ENCODE data around the gene SLX4IP.

The SLX4IP gene

DNA sequence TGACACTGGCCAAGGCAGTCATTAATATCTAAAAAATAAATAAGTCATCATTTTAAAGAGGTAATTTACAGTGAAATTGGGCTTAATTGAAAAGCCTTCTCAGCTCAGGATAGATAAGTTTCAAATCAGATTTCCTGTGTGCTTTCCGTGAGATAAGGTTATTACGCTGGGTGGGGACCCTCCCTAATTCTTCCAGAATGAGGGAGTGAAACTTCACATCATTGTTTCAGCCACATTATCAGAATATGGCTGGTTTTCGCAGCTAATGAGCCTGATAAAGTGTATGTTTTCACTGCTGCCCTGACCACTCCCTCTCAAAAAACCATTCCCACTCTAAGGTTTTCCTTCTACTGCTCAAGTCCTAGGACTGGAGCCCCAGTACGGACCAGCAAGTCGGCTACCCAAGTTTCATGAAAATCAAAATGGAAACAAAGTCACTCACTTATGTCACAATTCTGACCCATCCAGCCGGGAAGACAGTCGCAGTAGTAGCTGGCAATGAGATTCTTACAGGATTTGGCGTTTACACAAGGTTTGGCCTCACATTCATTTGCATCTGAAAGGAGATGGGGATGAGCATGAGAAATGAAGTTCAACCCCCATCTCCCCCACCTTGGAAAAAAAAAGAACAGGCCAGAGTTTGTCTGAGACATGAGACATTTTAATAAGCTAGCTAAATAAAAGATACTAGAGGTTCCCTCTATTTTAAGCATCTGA is 214.1 kb downstream of the SLX4IP start:
- Histone ChIP-seq H3K9me3 (ENCODE audit: control insufficient read depth, low read length) (no peaks in the 10 kb centered on the region), H3K27me3 (ENCODE audit: control insufficient read depth, insufficient read depth, low read length, poor library complexity, severe bottlenecking) (no peaks in the 10 kb centered on the region), H3K4me3 (ENCODE audit: insufficient read depth, low read depth, low read length) (no peak overlapping the region), H3K4me1 (ENCODE audit: control insufficient read depth, insufficient read depth, low read length) (peaks cover 54% of the 10 kb centered on the region), H3K36me3 (ENCODE audit: control insufficient read depth, insufficient read depth, low read length) (peaks cover 65% of the 10 kb centered on the region), H3K27ac (ENCODE audit: insufficient read depth, low read depth, low read length, poor library complexity, severe bottlenecking) (no peak overlapping the region)
- 81 to 85% methylated on average over 8 of the region's 8 CpGs for WGBS, 2 experiments

GRCh38 chr20:10649797-10650160 is 214.7 kb downstream of the SLX4IP start:
- Histone ChIP-seq H3K9me3 (ENCODE audit: control insufficient read depth, low read length) (no peaks in the 10 kb centered on the region), H3K27me3 (ENCODE audit: control insufficient read depth, insufficient read depth, low read length, poor library complexity, severe bottlenecking) (no peaks in the 10 kb centered on the region), H3K4me1 (ENCODE audit: control insufficient read depth, insufficient read depth, low read length) (peaks cover 58% of the 10 kb centered on the region), H3K4me3 (ENCODE audit: insufficient read depth, low read depth, low read length) (no peak overlapping the region), H3K36me3 (ENCODE audit: control insufficient read depth, insufficient read depth, low read length) (peaks cover 65% of the 10 kb centered on the region), H3K27ac (ENCODE audit: insufficient read depth, low read depth, low read length, poor library complexity, severe bottlenecking) (no peak overlapping the region)
- 46 to 53% methylated on average over 3 of the region's 3 CpGs for WGBS, 2 experiments

DNA sequence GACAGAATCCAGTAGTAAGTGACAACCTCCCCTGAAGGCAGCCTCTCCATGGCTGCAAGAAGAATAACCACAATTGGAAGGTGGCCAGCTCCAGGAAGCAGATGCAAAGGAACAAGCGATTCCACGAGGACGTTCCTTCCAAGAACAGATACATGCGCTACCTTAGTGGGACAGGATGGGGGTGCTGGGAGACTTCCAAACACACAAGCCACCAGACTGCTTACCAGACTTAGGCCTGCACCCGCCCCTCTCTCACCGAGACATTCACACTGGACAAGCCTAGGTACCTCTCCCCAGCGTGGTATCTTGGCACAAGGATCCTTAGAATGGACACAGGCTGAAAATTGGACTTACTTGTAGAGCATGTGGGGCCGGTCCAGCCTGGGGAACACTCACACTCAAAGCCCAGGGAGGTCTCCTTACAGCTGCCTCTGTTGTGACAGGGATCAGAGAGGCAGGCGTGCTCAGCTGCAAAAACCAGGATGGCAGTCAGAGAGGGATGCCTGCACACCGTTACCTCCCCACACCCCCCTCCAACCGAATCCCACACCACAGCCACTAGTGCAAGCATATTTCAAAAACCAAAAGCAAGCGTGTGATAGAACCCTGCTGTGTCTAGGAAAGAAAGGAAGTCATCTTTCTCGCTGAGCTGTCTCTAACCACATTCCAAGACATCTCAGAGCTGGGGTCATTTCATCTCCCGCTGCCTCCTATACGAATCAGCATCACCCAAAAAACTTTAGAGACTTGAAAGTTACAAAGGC is 216.3 kb downstream of the SLX4IP start:
- Histone ChIP-seq H3K4me1 (ENCODE audit: control insufficient read depth, insufficient read depth, low read length) (peaks cover 72% of the 10 kb centered on the region), H3K27me3 (ENCODE audit: control insufficient read depth, insufficient read depth, low read length, poor library complexity, severe bottlenecking) (no peaks in the 10 kb centered on the region), H3K36me3 (ENCODE audit: control insufficient read depth, insufficient read depth, low read length) (peaks cover 55% of the 10 kb centered on the region), H3K4me3 (ENCODE audit: insufficient read depth, low read depth, low read length) (no peak overlapping the region), H3K27ac (ENCODE audit: insufficient read depth, low read depth, low read length, poor library complexity, severe bottlenecking) (no peak overlapping the region), H3K9me3 (ENCODE audit: control insufficient read depth, low read length) (no peaks in the 10 kb centered on the region)
- 86 to 89% methylated on average over 13 to 15 of the region's 15 CpGs for WGBS, 2 experiments

GRCh38 chr20:10652185-10652584 is 217.1 kb downstream of the SLX4IP start:
- peaks cover 49% of the 10 kb centered on the region for H3K36me3 ChIP-seq (ENCODE audit: control insufficient read depth, insufficient read depth, low read length)
- no peaks in the 10 kb centered on the region for H3K9me3 ChIP-seq (ENCODE audit: control insufficient read depth, low read length)
- H3K4me3 ChIP-seq (ENCODE audit: insufficient read depth, low read depth, low read length): no peak overlapping the region
- H3K27ac ChIP-seq (ENCODE audit: insufficient read depth, low read depth, low read length, poor library complexity, severe bottlenecking): peak overlapping the region; percentile 51
- H3K4me1 ChIP-seq (ENCODE audit: control insufficient read depth, insufficient read depth, low read length): peaks cover 79% of the 10 kb centered on the region
- H3K27me3 ChIP-seq (ENCODE audit: control insufficient read depth, insufficient read depth, low read length, poor library complexity, severe bottlenecking): no peaks in the 10 kb centered on the region
- whole genome bisulfite sequencing, 2 experiments: 84 to 90% methylated on average over 9 of the region's 9 CpGs

DNA sequence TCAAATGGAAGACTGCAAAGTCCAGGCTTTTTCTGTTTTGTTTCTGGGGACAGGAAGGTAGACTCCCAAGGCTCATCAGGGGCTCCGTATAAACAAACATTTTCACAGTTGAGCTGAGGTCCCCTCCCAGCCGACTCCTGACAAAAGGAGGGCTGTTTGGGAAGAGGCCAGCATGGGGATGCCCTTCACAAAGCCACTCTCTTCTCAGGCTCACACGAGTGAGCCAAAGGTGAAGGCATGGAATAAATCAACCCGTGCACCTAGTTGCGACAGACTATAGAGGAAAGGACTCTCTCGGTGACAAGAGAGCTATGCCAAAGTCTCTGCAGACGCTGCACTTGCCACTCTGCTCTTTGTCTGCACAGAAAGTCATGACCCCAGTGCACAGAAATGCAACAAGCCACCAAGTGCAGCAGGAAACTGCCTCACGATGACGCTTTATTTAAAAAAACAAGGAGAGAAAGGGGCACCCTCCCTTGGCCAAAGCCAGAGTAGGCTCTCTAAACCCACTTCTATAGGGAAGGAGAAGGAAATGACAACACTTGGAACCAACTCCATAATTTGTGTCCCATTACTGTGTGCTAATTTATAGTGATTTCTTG is 217.7 kb downstream of the SLX4IP start:
- no peak overlapping the region for H3K4me3 ChIP-seq (ENCODE audit: insufficient read depth, low read depth, low read length)
- H3K9me3 ChIP-seq (ENCODE audit: control insufficient read depth, low read length): no peaks in the 10 kb centered on the region
- 63 to 66% methylated on average over 9 of the region's 9 CpGs for WGBS, 2 experiments
- no peak overlapping the region for H3K27ac ChIP-seq (ENCODE audit: insufficient read depth, low read depth, low read length, poor library complexity, severe bottlenecking)
- H3K36me3 ChIP-seq (ENCODE audit: control insufficient read depth, insufficient read depth, low read length): peaks cover 51% of the 10 kb centered on the region
- H3K4me1 ChIP-seq (ENCODE audit: control insufficient read depth, insufficient read depth, low read length): peaks cover 84% of the 10 kb centered on the region
- H3K27me3 ChIP-seq (ENCODE audit: control insufficient read depth, insufficient read depth, low read length, poor library complexity, severe bottlenecking): no peaks in the 10 kb centered on the region

GRCh38 chr20:10653599-10654249 is 218.6 kb downstream of the SLX4IP start:
- 72 to 75% methylated on average over 9 to 13 of the region's 13 CpGs for WGBS, 2 experiments
- Histone ChIP-seq H3K9me3 (ENCODE audit: control insufficient read depth, low read length) (no peaks in the 10 kb centered on the region), H3K36me3 (ENCODE audit: control insufficient read depth, insufficient read depth, low read length) (peaks cover 51% of the 10 kb centered on the region), H3K27me3 (ENCODE audit: control insufficient read depth, insufficient read depth, low read length, poor library complexity, severe bottlenecking) (no peaks in the 10 kb centered on the region), H3K4me1 (ENCODE audit: control insufficient read depth, insufficient read depth, low read length) (peaks cover 91% of the 10 kb centered on the region), H3K4me3 (ENCODE audit: insufficient read depth, low read depth, low read length) (no peak overlapping the region), H3K27ac (ENCODE audit: insufficient read depth, low read depth, low read length, poor library complexity, severe bottlenecking) (peak overlapping the region; percentile 4)

GRCh38 chr20:10654250-10654610 is 219.1 kb downstream of the SLX4IP start:
- H3K27me3 ChIP-seq (ENCODE audit: control insufficient read depth, insufficient read depth, low read length, poor library complexity, severe bottlenecking): no peaks in the 10 kb centered on the region
- H3K4me1 ChIP-seq (ENCODE audit: control insufficient read depth, insufficient read depth, low read length): peaks cover 91% of the 10 kb centered on the region
- H3K27ac ChIP-seq (ENCODE audit: insufficient read depth, low read depth, low read length, poor library complexity, severe bottlenecking): peak overlapping the region; percentile 4
- peaks cover 51% of the 10 kb centered on the region for H3K36me3 ChIP-seq (ENCODE audit: control insufficient read depth, insufficient read depth, low read length)
- no peaks in the 10 kb centered on the region for H3K9me3 ChIP-seq (ENCODE audit: control insufficient read depth, low read length)
- no peak overlapping the region for H3K4me3 ChIP-seq (ENCODE audit: insufficient read depth, low read depth, low read length)

GRCh38 chr20:10654630-10655029 is 219.5 kb downstream of the SLX4IP start:
- H3K4me3 ChIP-seq (ENCODE audit: insufficient read depth, low read depth, low read length): peak overlapping the region; percentile 9
- no peaks in the 10 kb centered on the region for H3K9me3 ChIP-seq (ENCODE audit: control insufficient read depth, low read length)
- peaks cover 87% of the 10 kb centered on the region for H3K4me1 ChIP-seq (ENCODE audit: control insufficient read depth, insufficient read depth, low read length)
- WGBS, 2 experiments: 46 to 55% methylated on average over 7 of the region's 7 CpGs
- no peak overlapping the region for H3K27ac ChIP-seq (ENCODE audit: insufficient read depth, low read depth, low read length, poor library complexity, severe bottlenecking)
- peaks cover 49% of the 10 kb centered on the region for H3K36me3 ChIP-seq (ENCODE audit: control insufficient read depth, insufficient read depth, low read length)
- no peaks in the 10 kb centered on the region for H3K27me3 ChIP-seq (ENCODE audit: control insufficient read depth, insufficient read depth, low read length, poor library complexity, severe bottlenecking)

GRCh38 chr20:10655720-10656669 is 220.9 kb downstream of the SLX4IP start:
- no peaks in the 10 kb centered on the region for H3K9me3 ChIP-seq (ENCODE audit: control insufficient read depth, low read length)
- no peaks in the 10 kb centered on the region for H3K27me3 ChIP-seq (ENCODE audit: control insufficient read depth, insufficient read depth, low read length, poor library complexity, severe bottlenecking)
- H3K36me3 ChIP-seq (ENCODE audit: control insufficient read depth, insufficient read depth, low read length): peaks cover 57% of the 10 kb centered on the region
- H3K4me3 ChIP-seq (ENCODE audit: insufficient read depth, low read depth, low read length): peak overlapping the region; percentile 16
- WGBS, 2 experiments: 64 to 73% methylated on average over 12 to 14 of the region's 15 CpGs
- H3K4me1 ChIP-seq (ENCODE audit: control insufficient read depth, insufficient read depth, low read length): peaks cover 80% of the 10 kb centered on the region
- H3K27ac ChIP-seq (ENCODE audit: insufficient read depth, low read depth, low read length, poor library complexity, severe bottlenecking): peak overlapping the region; percentile 50

Data from ectodermal cell (in vitro differentiated cells).